ENCODE data around the gene ZNF57.
"Not testable (repeated sequence)": the region's sequence is repeated elsewhere in the genome, so short reads cannot be mapped to it uniquely, and the experiment has no call there.

Gene ZNF57

DNA sequence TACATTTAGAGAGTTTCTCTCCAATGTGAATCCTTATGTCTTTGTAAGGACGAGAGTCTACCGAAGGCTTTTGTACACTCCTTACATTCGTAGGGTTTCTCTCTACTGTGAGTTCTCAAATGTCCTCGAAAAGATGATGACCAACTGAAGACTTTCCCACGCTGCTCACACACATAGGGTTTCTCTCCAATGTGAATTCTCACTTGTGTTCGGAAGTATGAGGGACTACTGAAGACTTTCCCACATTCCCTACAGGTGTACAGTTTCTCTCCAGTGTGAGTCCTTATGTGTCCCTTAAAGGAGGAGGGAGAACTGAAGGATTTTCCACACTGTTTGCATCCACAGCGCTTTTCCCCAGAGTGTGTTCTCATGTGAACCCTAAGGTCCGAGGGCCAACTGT is 4.0 kb upstream of the ZNF57 start:
- no peak for DNase-seq (ENCODE audit: low spot score)

DNA sequence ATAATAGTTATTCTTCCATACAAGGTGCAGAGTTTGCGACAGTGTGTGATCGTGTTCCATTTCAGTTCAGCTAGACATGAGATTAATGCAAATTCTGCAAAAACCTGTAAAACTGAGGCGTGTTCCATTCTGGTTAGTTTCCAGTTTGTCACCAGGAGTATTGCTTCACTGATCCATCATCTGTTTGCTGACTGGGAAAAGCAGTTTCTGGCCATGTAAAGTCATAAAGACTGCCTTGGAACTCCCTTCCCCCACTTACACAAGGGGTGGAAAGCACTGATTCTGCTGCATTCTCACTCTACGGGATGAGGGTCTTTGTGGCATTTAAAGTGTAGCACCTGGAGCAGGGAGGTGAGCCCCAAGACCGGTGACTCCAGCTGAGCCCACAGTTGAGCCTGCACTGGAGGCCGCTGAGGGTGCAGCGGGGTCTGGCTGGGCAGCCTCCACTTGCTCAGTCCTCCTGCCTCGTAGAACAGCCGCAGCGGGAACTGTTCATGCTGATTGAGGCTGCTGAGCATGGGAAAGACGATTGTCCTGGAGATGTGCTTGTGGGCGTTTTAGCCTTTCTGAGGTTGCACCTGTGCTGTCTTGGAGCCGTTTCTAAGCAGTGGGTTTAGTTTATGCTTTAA is 2.0 kb downstream of the ZNF57 start:
- no peak for DNase-seq (ENCODE audit: low spot score)

DNA sequence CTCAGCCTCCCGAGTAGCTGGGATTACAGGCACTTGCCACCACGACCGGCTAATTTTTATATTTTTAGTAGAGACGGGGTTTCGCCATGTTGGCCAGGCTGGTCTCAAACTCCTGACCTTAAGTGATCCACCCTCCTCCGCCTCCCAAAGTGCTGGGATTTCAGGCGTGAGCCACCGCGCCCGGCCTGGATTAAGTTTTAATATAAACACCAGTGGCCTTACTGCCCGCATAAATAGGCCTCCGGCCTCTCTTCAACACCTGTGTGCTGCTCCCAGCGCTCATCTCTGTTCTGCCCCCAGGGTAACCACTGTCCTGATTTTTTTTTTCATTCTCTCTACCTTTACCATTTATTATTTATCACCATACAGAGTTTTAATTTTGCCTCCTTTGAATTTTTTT is 2.6 kb downstream of the ZNF57 start:
- not testable (repeated sequence) for DNase-seq (ENCODE audit: low spot score)

DNA sequence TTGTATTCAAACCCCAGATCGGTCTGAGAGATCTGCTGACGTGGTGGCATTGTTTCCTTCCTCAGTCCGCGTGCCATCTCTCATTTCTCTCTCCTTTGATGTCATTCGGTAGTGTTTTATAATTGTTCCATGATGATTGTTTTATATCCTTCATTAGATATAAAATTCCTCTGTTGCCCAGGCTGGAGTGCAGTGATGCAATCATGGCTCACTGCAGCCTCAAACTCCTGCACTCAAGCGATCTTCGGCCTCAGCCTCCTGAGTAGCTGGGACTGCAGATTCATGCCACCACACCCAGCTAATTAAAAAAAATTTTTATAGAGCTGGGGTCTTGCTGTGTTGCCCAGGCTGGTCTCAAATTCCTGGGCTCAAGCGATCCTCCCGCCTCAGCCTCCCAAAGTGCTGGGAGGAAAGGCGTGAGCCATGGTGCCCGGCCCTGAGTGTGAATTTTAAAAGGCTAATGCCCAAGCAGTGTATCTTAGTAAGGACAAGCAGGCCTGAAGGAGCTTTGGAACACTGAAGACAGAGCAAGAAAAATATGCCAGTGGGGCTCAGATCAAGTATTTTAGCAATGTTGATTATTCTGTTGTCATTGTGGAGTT is 5.3 kb downstream of the ZNF57 start:
- no peak for DNase-seq (ENCODE audit: low spot score)

DNA sequence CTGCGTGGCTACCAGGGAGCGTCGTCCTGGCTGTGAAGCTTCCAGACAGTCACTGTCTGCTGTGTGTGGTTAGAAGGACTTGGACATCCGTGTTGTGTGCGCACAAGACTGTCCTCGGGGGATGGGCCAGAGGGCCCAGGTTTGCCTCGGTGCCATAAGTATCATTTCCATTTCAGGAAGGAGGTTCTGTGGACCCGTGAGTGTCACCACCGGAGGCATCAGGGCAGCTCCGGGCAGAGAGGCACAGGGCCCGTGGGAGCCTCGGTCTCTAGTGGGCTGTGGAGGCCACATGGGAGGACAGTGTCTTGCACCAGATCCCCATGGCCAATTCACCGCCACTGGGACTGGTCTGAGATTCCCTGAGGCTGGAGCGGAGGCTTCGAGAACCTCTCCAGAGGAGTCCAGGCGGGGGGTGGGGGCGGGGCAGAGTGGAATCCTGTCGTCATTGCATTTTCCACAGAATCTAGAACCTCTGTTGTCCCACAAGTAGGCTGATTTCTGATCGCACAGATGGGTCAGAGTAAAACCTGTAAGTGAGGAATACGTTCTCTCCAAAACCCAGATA is 6.0 kb downstream of the ZNF57 start:
- DNase-seq (ENCODE audit: low spot score), result no peak

DNA sequence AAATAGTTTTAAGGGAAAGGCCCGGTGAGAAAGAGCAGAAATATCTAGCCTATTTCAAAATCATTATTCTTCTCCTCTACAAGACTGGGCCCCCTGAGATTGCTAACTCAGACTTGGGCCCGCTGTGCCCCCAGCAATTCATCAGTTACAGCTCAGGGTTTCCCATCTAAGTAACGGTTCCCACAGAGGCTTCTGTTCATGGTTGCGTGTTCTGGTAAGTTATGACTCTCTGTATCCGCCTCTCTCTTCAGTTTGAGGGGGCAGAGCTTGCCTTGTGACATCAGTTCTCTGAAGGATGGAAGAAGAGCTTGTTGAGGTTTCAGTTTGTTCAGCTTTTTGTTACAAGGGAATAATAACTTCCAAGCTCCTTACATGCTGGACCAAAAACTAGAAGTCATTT is 11.6 kb downstream of the ZNF57 start:
- no peak for DNase-seq (ENCODE audit: low spot score)

DNA sequence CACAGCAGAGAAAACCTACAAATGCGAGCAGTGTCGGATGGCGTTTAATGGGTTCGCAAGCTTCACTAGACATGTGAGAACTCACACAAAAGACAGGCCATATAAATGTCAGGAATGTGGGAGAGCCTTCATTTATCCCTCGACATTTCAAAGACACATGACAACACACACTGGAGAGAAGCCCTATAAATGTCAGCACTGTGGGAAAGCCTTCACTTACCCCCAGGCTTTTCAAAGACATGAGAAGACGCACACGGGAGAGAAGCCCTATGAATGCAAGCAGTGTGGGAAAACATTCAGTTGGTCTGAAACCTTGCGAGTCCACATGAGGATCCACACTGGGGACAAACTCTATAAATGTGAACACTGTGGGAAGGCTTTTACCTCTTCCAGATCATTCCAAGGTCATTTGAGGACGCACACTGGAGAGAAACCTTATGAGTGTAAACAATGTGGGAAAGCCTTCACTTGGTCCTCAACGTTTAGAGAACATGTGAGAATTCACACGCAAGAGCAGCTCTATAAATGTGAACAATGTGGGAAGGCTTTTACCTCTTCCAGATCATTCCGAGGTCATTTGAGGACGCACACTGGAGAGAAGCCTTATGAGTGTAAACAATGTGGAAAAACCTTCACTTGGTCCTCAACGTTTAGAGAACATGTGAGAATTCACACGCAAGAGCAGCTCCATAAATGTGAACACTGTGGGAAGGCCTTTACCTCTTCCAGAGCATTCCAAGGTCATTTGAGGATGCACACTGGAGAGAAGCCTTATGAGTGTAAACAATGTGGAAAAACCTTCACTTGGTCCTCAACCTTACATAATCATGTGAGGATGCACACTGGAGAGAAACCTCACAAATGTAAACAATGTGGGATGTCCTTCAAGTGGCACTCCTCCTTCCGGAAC is 16.8 kb downstream of the ZNF57 start:
- DNase-seq (ENCODE audit: low spot score), result no peak

DNA sequence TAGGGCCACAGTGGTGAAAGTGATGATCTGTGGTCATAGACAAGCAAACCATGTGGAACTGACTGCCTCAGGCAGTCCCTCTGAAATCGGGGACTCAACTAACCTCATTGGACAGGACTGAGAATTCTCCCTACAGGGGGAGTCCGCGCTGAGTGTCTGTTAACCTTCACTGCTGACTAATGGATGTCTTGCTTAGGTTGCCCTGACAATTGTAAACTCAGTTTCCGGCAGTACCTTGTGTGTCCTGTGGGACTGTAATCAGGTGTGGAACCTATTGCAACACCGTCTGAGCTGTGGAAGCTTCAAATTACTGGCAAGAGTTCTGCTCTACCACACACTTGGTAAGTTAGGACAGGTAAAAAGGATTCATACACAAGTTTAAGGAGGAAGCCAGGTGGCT is 22.3 kb downstream of the ZNF57 start:
- DNase-seq (ENCODE audit: low spot score), result no peak

DNA sequence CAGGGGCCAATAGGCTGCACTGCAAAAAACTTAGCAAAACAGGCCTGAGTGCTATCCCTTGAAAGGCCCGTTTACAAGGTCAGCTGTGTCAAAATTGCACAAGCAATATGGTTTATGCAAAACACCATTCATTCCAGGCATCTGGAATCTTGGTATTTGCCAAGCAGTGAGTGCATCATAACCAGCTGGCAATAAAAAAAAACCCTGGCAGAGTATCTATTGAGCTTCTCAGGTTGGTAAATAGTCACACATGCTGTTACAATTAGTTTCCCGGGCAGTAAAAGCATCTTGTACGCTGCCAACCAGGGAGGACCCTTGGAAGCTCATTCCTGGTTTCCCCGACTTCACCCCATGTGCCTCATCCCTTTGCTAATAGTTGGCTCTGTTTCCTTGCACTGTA is 22.8 kb downstream of the ZNF57 start:
- DNase-seq (ENCODE audit: low spot score), result no peak

DNA sequence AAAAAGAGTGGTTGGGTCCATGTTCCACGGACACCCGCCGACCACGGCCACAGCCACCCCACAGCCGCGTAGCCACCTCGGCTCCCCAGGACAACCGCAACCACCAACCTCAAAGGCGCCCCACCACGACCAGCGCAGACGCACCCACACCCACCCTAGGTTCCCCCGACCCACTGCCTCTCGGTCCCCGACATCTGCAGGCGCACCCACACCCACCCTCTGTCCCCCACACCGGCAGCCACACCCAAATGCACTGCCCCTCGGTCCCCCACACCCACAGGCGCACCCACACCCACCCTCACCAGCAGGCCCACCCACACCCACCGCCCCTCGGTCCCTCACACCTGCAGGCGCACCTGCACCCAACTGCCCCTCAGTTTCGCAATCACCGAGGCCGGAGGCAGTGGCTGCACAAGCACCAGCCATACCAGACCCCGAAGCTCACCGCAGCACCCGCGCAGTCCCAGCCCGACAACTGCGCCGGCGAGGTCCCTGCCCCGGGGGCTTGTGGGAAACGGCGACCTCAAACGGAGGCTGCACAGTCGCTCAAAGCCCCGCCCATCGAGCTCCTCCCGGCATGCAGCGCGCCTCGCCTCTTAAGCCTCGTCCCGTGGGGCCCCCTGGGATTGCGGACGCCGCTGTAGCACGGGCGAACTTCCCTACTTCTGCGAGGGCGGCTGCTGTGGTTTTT is 25.8 kb downstream of the ZNF57 start:
- no peak for DNase-seq (ENCODE audit: low spot score)

DNA sequence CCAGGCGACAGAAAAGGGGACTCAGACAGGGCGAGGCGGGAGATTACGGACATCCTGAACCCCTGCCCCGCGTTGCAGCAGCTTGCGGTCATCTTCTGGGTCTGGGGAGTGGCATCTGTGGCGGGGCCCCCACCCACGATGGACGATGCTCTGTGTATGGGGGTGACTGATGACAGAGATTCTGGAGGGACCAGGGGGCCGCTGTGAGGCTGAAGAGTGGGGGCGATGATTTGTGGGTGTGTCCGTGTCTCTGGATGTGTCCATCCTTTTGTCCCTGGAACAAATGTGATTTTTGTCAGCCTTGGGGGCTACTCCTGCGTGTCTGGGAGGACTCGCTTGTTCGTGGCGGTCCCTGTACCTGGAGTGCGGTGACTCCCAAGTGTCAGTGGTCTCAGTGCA is 26.3 kb downstream of the ZNF57 start:
- no peak for DNase-seq (ENCODE audit: low spot score)

DNA sequence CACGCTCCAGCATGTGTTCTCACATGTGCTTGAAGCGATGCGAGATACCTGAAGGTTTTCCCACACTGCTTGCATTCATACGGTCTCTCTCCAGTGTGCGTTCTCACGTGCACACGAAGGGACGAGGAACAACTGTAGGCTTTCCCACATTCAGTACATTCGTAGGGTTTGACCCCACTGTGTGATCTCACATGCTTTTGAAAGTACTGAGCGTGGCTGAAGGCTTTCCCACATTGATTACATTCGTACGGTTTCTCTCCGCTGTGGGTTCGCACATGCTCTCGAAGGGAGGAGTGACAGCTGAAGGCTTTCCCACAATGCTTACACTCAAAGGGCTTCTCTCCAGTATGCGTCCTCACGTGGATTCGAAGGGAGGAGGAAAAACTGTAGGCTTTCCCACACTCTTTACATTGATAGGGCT is 32.8 kb downstream of the ZNF57 start:
- no peak for DNase-seq (ENCODE audit: low spot score)

DNA sequence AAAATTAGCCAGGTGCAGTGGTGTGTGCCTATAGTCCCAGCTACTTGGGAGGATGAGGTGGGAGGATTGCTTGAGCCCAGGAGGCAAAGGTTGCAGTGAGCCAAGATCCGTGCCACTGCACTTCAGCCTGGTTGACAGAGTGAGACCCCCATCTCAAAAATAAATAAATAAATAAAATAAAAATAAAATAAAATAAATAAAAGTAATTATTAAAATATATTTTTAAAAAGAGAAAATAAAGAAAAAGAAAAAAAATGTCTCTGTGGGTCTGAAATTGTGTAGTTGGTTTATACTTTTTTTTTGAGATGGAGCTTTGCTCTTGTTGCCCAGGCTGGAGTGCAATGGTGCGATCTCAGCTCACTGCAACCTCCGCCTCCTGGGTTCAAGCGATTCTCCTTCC is 35.1 kb downstream of the ZNF57 start:
- DNase-seq (ENCODE audit: low spot score), result not testable (repeated sequence)

DNA sequence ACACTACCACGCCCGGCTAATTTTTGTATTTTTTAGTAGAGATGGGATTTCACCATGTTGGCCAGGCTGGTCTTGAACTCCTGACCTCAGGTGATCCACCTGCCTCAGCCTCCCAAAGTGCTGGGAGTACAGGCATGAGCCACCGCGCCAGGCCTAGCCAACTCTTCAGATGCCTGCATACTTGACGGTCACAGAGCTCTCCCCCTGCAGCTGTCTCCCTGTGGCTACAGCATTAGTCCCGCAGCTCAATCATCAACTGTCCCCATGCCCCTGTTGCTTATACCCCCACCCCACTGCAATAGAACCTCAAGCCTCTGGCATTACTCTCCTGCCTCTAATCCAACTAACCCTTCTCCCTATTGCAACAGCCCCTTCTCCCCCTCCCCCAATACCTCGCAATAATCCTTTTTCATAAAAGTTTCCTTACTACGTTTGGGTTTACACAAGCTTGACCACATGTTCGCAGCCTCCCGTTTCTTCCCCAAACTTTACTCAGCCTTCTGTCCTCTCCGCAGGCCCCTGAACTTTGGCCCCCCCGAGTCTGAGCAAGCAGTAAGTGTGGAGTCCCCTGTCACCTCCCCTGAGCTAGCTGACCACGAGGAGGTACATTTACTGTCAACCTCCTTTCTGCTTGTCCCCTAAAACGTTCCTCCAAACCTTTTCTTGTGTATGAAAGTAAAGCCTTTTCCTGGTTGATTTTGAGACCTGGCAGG is 42.4 kb downstream of the ZNF57 start:
- no peak for DNase-seq (ENCODE audit: low spot score)

DNA sequence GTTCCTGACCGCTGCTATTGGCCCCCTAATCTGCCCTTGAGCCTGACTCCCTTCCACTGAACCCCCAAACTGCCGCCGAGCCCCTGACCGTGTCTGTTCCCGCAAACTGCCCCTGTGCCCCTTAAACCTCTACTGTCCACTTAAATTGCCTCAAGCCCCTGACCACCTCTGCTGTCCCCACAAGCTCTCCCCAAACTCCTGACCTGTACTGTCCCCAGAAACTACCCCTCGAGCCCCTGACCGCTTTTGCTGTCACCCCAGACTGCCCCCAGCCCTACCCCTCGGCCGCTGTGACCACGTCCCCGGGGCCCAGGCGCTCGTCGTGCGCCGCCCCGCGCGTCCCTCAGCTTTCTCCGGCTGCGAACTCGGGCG is 43.7 kb downstream of the ZNF57 start:
- DNase-seq (ENCODE audit: low spot score), result no peak

DNA sequence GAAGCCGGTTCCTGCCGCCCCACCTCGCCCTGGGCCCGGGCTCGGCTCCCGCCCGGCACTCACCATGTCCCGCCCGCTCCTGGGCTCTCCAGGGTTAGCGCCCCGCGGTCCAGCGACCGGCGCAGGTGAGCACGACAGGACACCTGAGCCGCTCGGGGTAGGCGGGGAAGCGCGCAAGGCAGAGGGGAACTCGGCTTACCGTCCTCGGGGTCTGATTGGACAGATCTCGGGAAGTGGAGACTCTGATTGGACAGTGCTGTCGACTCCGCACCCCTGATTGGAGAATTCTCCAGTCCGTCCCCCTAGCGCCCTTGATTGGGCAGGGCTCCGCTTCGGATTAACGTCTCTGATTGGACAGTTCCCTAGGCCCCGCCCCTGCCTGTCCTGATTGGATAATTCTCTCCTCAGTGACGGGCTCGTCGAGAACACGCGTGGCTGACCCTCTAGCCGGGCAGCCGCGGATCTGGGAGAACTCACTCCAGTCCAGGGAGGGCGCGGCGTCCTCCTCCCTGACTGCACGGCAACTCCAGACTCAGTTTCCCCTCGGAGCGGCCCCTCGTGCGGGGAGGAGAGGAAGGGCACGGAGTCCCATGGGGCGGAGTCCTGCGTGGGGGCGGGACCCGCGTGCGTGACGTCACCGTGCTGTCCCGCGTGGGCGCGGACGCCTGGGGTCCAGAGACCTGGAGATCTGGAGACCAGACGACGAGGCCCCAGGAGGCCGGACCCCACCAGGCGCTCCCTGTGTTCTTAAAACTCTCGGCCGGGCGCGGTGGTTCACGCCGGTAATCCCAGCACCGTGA is 44.2 kb downstream of the ZNF57 start, which contains the start of gene ZNF77:
ZNF77 (minus strand) TSS at position 197 of the 800 bp plus-strand sequence; CDS start at position 66, 131 bp downstream.
- DNase-seq (ENCODE audit: low spot score), result peak; percentile 97

DNA sequence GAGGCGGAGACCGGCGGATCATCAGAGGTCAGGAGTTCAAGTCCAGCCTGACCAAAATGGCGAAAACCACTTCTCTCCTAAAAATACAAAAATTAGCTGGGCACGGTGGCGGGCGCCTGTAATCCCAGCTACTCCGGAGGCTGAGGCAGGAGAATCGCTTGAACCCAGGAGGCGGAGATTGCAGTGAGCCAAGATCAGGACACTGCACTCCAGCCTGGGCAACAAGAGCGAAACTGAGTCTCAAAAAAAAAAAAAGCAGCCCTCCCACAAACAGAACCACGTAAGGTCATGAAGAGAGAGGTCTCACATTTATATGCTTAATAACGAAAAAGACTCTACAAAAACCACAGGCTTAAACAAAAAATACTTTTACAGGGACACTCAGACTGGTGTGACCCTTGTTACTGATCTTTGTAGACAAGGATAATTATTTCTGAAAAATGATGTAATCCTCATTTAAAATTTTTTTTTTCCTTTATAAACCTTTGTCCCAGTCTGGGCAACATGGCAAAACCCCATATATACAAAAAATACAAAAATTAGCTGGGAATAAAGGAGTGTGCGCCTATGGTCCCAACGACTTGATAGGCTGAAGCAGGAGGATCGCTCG is 45.0 kb downstream of the ZNF57 start:
- DNase-seq (ENCODE audit: low spot score), result no peak

DNA sequence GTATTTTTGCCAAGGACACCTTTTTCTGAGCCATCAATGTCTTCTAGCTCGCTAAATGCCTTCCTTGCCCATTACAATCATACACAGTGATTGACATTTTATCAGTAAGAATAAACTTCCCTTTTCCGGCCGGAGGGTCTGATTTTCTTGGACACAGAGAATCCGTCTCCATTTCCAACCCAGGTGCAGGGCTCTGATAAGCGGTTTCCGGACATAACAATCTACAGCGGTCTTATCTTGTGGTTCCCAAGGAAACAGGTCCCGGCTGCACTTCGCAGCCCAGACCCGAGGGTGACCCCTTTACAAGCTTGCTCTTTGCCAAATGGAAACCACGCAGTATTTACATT is 49.2 kb downstream of the ZNF57 start:
- DNase-seq (ENCODE audit: low spot score), result peak; percentile 65

DNA sequence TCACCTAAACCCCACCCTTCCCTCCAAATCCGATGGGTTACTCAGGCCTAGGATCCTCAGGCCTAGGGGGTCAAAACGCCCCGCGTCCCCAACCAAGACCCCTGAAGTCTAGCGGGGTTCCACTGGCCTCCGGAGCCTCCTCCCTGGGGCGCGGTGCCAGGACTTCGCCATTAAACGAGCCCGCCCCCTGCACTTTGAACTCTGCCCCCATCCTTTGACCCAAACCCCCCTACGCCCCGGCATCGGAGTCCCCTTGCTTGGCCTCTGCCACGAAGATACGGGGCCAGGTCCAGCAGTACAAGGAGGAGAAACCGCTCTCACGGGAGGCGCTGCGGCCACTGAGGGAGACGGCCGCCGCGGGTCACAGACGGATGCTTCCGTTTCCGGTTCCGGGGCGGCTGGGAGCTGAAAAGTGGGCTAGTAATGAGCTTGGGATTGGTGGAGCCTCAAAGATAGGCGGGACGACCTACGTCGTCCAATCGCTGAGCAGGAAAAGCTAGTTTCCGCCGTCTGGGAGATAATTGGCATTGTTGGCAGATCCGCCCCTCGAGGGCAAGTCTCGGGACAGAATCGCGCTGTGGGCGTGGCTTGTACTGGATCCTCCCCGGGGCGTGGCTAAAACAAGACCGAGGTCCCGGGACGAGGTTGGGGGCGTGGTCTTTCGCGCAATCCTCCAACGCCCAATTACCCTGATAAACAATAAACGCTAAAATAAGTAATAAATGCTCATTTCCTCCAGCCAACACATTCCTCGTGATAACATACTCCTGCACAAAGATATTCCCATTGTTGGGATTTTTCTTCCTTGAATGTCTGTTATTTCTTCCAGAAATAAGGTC is 49.8 kb downstream of the ZNF57 start:
- peak; percentile 100 for DNase-seq (ENCODE audit: low spot score)
